IMR-90 (cell line): ENCODE measurements around the gene SBSN. TPM values are rescaled to one million over a fixed set of nuclear protein-coding genes. Genes with fewer than 3 reads are reported as not detected.

Experiments used
- ATAC-seq: fragments of 200-7000 bp; cut with Tn5 transposase; 2 replicates; pipeline ENCODE4 v1.9.1; 2020; ENCODE audit warnings: low read depth, mild to moderate bottlenecking, moderate library complexity
- BruUV-seq: library from RNA; stranded (reverse); fragments of 400-500 nt; replicated peaks from 2 replicates; lab custom pipeline; 2021; lab: Mats Ljungman, UMichigan
- CTCF ChIA-PET: fragments of 300-600 bp; formaldehyde crosslinking; extraction: SDS; loops from one replicate; lab custom pipeline; 2021; ENCODE audit warnings: antibody characterized with exemption; lab: Yijun Ruan, JAX
- POLR2A ChIA-PET: fragments of 300-600 bp; sonication (Branson Sonifier 250); formaldehyde crosslinking; loops from one replicate; lab custom pipeline; 2022; ENCODE audit warnings: antibody characterized with exemption; ENCODE audit not compliant: unreplicated experiment; lab: Charles Lee
- DNase-seq: peaks from one replicate; pipeline ENCODE4 v3.0.0; 2013
- H2AFZ ChIP-seq: replicated peaks from 2 replicates; pipeline ENCODE3; 2013; ENCODE audit warnings: low read length, mild to moderate bottlenecking; ENCODE audit not compliant: poor library complexity
- H2AK5ac ChIP-seq: 2 replicates; pipeline ENCODE4 v1.6.1; 2013; ENCODE audit warnings: low read depth, low read length, inconsistent platforms
- H2AK9ac ChIP-seq: replicated peaks from 2 replicates; pipeline ENCODE3; 2013; ENCODE audit warnings: mild to moderate bottlenecking, low read depth, low read length, moderate library complexity; ENCODE audit not compliant: poor library complexity
- H2BK120ac ChIP-seq: 2 replicates; pipeline ENCODE4 v1.6.1; 2013; ENCODE audit warnings: low read depth, low read length, inconsistent platforms
- H2BK15ac ChIP-seq: 3 replicates; pipeline ENCODE4 v1.6.1; 2013; ENCODE audit warnings: low read depth, low read length, inconsistent platforms
- H2BK20ac ChIP-seq: 2 replicates; pipeline ENCODE4 v1.6.1; 2013; ENCODE audit warnings: low read depth, mild to moderate bottlenecking, inconsistent platforms, low read length, moderate library complexity
- H2BK5ac ChIP-seq: 2 replicates; pipeline ENCODE4 v1.6.1; 2013; ENCODE audit warnings: mild to moderate bottlenecking, low read depth, low read length, inconsistent platforms; ENCODE audit not compliant: poor library complexity, severe bottlenecking
- H3K14ac ChIP-seq: replicated peaks from 2 replicates; pipeline ENCODE4 v1.6.1; 2013; ENCODE audit warnings: low read depth, low read length, inconsistent platforms
- H3K18ac ChIP-seq: 2 replicates; pipeline ENCODE4 v1.6.1; 2013; ENCODE audit warnings: low read depth, low read length, control low read depth
- H3K23ac ChIP-seq: 2 replicates; pipeline ENCODE4 v1.6.1; 2013; ENCODE audit warnings: low read depth, low read length, inconsistent platforms
- H3K27ac ChIP-seq: 2 replicates; pipeline ENCODE4 v1.5.1; 2013; ENCODE audit warnings: mild to moderate bottlenecking, control low read depth, low read length; ENCODE audit not compliant: insufficient read depth
- H3K27me3 ChIP-seq: 2 replicates; pipeline ENCODE4 v1.6.1; 2013; ENCODE audit warnings: low read length; ENCODE audit not compliant: control insufficient read depth, insufficient read depth
- H3K36me3 ChIP-seq: 2 replicates; pipeline ENCODE4 v1.6.1; 2013; ENCODE audit warnings: low read length, mixed read lengths; ENCODE audit not compliant: control insufficient read depth, insufficient read depth
- H3K4ac ChIP-seq: 2 replicates; pipeline ENCODE4 v1.6.1; 2013; ENCODE audit warnings: low read depth, low read length, inconsistent platforms
- H3K4me1 ChIP-seq: 2 replicates; pipeline ENCODE4 v1.6.1; 2013; ENCODE audit warnings: low read length, mixed read lengths; ENCODE audit not compliant: control insufficient read depth, insufficient read depth
- H3K4me2 ChIP-seq: 2 replicates; pipeline ENCODE4 v1.6.1; 2013; ENCODE audit warnings: low read depth, mild to moderate bottlenecking, control low read depth, low read length, moderate library complexity
- H3K4me3 ChIP-seq: 2 replicates; pipeline ENCODE4 v1.5.1; 2013; ENCODE audit warnings: low read depth, mild to moderate bottlenecking, control low read depth, low read length, moderate library complexity; ENCODE audit not compliant: insufficient read depth
- H3K56ac ChIP-seq: 2 replicates; pipeline ENCODE4 v1.6.1; 2013; ENCODE audit warnings: low read length, inconsistent platforms; ENCODE audit not compliant: insufficient read depth; ENCODE audit errors: extremely low read depth
- H3K79me1 ChIP-seq, 2 experiments: 2 replicates each; pipeline ENCODE4 v1.6.1; 2013; ENCODE audit warnings: low read length in 2 of 2, inconsistent platforms in 1 of 2, low read depth in 1 of 2
- H3K9ac ChIP-seq: 2 replicates; pipeline ENCODE4 v1.6.1; 2013; ENCODE audit warnings: low read depth, low read length, control low read depth
- H3K9me1 ChIP-seq: 2 replicates; pipeline ENCODE4 v1.6.1; 2013; ENCODE audit warnings: low read length, inconsistent platforms; ENCODE audit not compliant: insufficient read depth
- H3K9me3 ChIP-seq: 2 replicates; pipeline ENCODE4 v1.6.1; 2013; ENCODE audit warnings: low read length; ENCODE audit not compliant: control insufficient read depth, insufficient read depth
- H4K20me1 ChIP-seq: 2 replicates; pipeline ENCODE4 v1.6.1; 2013; ENCODE audit warnings: low read length, inconsistent platforms; ENCODE audit not compliant: insufficient read depth
- H4K5ac ChIP-seq: 2 replicates; pipeline ENCODE4 v1.6.1; 2013; ENCODE audit warnings: mild to moderate bottlenecking, low read depth, low read length, control low read depth
- H4K8ac ChIP-seq, 2 experiments: 2 replicates each; pipeline ENCODE4 v1.6.1; 2013; ENCODE audit warnings: low read depth in 2 of 2, low read length in 2 of 2, control low read depth in 1 of 2, inconsistent platforms in 1 of 2
- H4K91ac ChIP-seq: 2 replicates; pipeline ENCODE4 v1.6.1; 2013; ENCODE audit warnings: low read depth, low read length, inconsistent platforms; ENCODE audit not compliant: insufficient read depth
- BHLHE40 ChIP-seq: fragments of 150-350 bp; IDR thresholded peaks from 2 replicates; pipeline ENCODE4 v1.6.1; 2016; ENCODE audit warnings: mild to moderate bottlenecking, low read depth, low read length
- CEBPB ChIP-seq: IDR thresholded peaks from 2 replicates; pipeline ENCODE4 v1.6.1; 2012; ENCODE audit warnings: low read depth, low read length, improper control_type of control experiment
- CHD1 ChIP-seq: IDR thresholded peaks from 2 replicates; pipeline ENCODE4 v1.6.1; 2012; ENCODE audit warnings: low read depth, low read length, improper control_type of control experiment
- MAFK ChIP-seq: IDR thresholded peaks from 2 replicates; pipeline ENCODE4 v1.6.1; 2012; ENCODE audit warnings: low read depth, low read length, improper control_type of control experiment
- MXI1 ChIP-seq: IDR thresholded peaks from 2 replicates; pipeline ENCODE4 v1.6.1; 2012; ENCODE audit warnings: low read depth, mild to moderate bottlenecking, low read length, moderate library complexity, borderline replicate concordance
- NFE2L2 ChIP-seq: fragments of 150-350 bp; IDR thresholded peaks from 2 replicates; pipeline ENCODE4 v1.6.1; 2016; ENCODE audit warnings: low read depth, mild to moderate bottlenecking, low read length
- RCOR1 ChIP-seq: IDR thresholded peaks from 2 replicates; pipeline ENCODE4 v1.6.1; 2012; ENCODE audit warnings: mild to moderate bottlenecking, low read length, improper control_type of control experiment; ENCODE audit not compliant: insufficient replicate concordance
- SMC3 ChIP-seq: fragments of 150-350 bp; IDR thresholded peaks from 2 replicates; pipeline ENCODE4 v1.6.1; 2016; ENCODE audit warnings: low read depth, mild to moderate bottlenecking, antibody characterized with exemption, low read length, moderate library complexity
- WGBS, 2 experiments: methylation state at CpG; one replicate each; pipeline versions ENCODE4 v1.1.5 to v1.1.7; 2013; ENCODE audit warnings: missing lambda C conversion rate in 2 of 2; ENCODE audit not compliant: insufficient read length in 1 of 2; ENCODE audit errors: extremely low coverage in 2 of 2; 5-methylcytosine and 5-hydroxymethylcytosine counted together
- dilution Hi-C: fragments of 300-500 bp; cut with HindIII; formaldehyde crosslinking; loops from one replicate; pipeline ENCODE4 v1.14.3; 2018; ENCODE audit warnings: low sequenced_read_pairs; ENCODE audit not compliant: unreplicated experiment
- in situ Hi-C: fragments of 300-500 bp; cut with MboI; formaldehyde crosslinking; loops from 3 replicates; pipeline ENCODE4 v1.14.3; 2019; ENCODE audit warnings: low sequenced_read_pairs, inconsistent platforms, mixed read lengths
- intact Hi-C: fragments of 100-400 bp; cut with micrococcal nuclease; formaldehyde crosslinking; loops from 2 replicates; pipeline ENCODE4 v1.10.0; 2022
- polyA plus RNA-seq, 3 experiments: library from polyadenylated mRNA; depleted of rRNA; stranded (reverse); fragments of >200 nt; gene quantifications; 2 replicates each; pipeline ENCODE4 v1.2.3, GENCODE V29; 2012; ENCODE audit warnings: low replicate concordance in 1 of 3
- total RNA-seq: library from RNA; depleted of rRNA; stranded (reverse); fragments of >200 nt; gene quantifications from 2 replicates; pipeline ENCODE4 v1.2.3, GENCODE V29; 2012

The SBSN gene
- total and polyA plus RNA-seq, 2 of the 4 experiments (the other 2 are of a cell fraction), result 0.72 to 6.4 TPM

DNA sequence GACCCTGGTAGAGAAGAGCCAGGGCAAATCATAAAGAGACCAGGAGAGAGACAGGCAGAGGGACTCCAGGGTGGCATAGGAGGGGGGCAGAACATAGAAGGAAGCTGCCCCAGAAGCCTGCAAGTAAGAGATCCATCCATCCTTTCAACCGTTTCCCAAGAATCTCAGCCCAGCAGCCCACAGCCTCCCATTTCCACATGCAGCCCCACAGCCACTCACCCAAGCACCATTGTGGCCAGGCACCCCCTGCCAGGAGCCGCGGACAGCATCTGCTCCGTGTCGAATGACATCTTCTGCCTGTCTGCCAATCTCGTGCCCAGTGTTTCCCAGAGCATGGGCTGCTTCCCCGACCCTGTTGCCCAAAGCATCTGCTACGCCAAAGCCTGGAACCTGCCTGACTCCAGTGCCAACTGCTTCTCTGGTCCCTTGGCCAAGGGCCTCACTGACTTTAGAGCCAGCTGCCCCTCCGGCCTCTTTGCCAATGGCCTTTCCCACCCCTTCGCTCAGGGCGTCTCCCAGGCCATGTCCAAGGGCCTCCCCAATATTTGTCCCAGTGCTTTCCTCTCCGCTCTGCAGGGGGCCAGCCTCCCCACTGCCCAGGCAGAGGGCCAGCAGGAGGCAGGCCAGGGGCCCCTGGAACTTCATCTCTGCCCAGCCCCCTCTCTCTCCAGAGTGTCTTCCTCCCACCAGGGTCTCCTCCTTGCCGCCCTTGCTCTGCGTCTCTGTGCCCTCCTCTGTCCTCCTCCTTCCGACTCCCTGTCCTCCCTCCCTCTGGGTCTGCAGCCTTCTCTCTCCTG, 15.1 kb downstream of the SBSN start:
- Histone ChIP-seq H3K9me1 (peaks cover 7% of the 10 kb centered on the region), H2BK20ac (no peak overlapping the region), H4K5ac (no peak overlapping the region), H3K56ac (no peak overlapping the region), H3K27ac (no peak overlapping the region), H3K36me3 (no peaks in the 10 kb centered on the region), H3K4me2 (no peak overlapping the region), H4K8ac (no peak overlapping the region), H4K91ac (no peak overlapping the region; the same call in 1 of the 2 replicates), H2AK5ac (no peak overlapping the region), H2AFZ (no peak overlapping the region), H2BK5ac (no peak overlapping the region), H3K9ac (no peak overlapping the region), H2BK120ac (no peak overlapping the region), H4K20me1 (no peaks in the 10 kb centered on the region), H3K9me3 (no peaks in the 10 kb centered on the region), H2BK15ac (no peak overlapping the region), H3K79me1 (no peaks in the 10 kb centered on the region), H3K23ac (no peak overlapping the region), H3K27me3 (peaks cover 43% of the 10 kb centered on the region), H2AK9ac (no peak overlapping the region), H3K4me3 (no peak overlapping the region), H3K4me1 (peaks cover 7% of the 10 kb centered on the region), H3K4ac (peak overlapping the region; percentile 35; the same call in 1 of the 2 replicates), H3K14ac (no peak overlapping the region), H3K18ac (no peak overlapping the region)
- dilution Hi-C loops (no loop called here), in situ Hi-C loops (no loop called here), intact Hi-C loops (no loop called here)
- POLR2A ChIA-PET, result no interaction called here
- ATAC-seq (no peak), DNase-seq (no peak)
- CTCF ChIA-PET, result no interaction called here
- BruUV-seq, result no TSS peak
- 46% methylated on average over 8 of the region's 15 CpGs; no CpG with 5 or more reads in 1 of the 2 experiments for WGBS, 2 experiments
- TF ChIP-seq CHD1 (no peak), CEBPB (no peak), MAFK (no peak), RCOR1 (no peak), BHLHE40 (no peak), MXI1 (no peak), SMC3 (no peak), NFE2L2 (no peak)
